ENCODE measurements around the gene KRTAP2-3.
"Not testable (repeated sequence)": the region's sequence is repeated elsewhere in the genome, so short reads cannot be mapped to it uniquely, and the experiment has no call there.

DNA sequence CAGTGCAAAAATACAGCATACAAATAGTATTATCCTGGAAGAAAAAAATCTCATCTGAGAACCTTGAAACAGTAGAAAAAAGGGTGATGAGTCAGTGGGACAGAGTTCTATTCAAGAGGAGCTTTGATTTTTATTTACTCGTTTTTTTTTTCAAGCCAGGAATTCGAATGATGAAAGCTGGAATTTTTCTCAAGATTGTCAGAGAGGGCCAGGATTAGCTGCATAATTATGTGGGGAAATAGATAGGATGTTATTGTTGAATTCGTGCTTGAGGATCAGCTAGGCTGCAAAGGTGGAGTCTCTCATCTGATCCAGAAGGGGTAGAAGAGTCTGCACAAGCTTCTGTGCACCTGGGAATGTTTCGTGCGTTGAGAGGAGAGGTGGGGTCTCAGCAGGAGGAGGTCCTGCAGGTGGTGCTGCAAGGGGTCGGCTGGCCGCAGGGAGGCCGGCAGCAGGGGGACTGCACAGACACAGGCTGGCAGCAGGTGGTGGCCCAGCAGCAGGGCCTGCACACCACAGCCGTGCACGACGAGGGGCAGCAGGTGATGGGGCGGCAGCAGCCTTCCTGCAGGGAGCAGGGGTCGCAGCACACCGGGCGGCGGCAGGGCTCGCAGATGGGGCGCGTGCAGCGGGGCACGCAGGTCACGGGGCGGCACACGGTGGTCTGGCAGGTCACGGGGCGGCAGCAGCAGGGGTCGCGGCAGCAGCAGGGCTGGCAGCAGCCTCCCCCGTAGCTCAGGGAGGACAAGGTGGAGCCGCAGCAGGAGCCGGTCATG lies 450 bp downstream of the KRTAP2-3 start:
- not testable (repeated sequence) for TF ChIP-seq POLR2A (IDR thresholded peaks at IDR 0.05; ENCODE audit: extremely low read depth, insufficient read length)
- TF ChIP-seq, protein P1, sequence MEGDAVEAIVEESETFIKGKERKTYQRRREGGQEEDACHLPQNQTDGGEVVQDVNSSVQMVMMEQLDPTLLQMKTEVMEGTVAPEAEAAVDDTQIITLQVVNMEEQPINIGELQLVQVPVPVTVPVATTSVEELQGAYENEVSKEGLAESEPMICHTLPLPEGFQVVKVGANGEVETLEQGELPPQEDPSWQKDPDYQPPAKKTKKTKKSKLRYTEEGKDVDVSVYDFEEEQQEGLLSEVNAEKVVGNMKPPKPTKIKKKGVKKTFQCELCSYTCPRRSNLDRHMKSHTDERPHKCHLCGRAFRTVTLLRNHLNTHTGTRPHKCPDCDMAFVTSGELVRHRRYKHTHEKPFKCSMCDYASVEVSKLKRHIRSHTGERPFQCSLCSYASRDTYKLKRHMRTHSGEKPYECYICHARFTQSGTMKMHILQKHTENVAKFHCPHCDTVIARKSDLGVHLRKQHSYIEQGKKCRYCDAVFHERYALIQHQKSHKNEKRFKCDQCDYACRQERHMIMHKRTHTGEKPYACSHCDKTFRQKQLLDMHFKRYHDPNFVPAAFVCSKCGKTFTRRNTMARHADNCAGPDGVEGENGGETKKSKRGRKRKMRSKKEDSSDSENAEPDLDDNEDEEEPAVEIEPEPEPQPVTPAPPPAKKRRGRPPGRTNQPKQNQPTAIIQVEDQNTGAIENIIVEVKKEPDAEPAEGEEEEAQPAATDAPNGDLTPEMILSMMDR (IDR thresholded peaks at IDR 0.05; ENCODE audit: low read depth, low read length) = not testable (repeated sequence)
